NCI-H69 (cell line): ENCODE measurements around the gene IGSF21.

Experiments used
- DNase-seq: peaks from one replicate; lab custom pipeline; 2025; lab: John Stamatoyannopoulos, UW

The IGSF21 gene

DNA sequence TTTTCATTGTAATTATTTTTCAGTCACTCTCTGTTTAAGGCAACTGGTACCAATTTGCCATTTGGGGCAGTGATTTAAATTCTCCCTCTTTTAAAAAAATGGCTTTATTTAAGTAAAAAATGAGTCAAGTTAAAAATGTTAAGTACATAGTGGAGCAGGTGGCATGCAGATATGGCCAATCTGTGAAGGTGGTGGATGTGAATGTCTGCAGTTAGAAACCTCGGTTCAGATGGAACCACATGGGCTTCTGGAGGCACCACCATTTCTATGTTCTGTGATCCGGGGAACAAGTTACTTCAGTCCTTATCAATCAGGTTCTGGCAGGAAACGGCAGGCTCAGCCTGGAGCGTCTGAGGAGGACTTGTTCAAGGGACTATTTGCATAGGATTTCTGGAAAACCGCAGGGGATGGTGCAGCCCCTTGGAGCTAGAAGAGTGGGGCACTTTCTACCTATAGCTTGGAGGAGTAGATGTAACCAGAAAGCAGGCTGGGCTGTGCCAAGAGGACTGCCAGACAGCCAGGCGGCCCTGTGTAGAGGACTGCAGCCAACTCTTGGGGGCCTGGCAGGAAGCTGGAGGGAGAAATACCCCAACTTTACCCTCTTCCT lies 12.3 kb downstream of the IGSF21 start:
- no peak for DNase-seq

DNA sequence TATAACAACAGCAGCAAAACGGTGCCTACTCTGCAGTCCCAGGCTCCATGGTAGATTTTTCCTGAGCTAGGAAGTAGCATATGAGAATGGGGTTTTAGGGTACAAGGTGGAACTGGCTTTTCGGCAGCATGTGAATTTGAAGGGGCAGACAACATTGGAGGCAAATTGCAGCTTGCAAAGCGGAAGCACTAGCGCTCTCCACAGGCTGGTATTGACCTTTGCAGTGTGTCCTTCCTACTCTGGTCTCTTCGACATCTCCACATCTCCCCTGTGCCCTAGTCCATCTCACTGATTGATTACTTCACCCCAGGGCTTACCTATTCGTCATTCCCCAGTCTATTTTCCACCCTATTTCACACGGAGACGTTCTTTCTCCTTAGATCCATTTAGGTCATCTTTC lies 13.0 kb downstream of the IGSF21 start:
- DNase-seq = no peak

DNA sequence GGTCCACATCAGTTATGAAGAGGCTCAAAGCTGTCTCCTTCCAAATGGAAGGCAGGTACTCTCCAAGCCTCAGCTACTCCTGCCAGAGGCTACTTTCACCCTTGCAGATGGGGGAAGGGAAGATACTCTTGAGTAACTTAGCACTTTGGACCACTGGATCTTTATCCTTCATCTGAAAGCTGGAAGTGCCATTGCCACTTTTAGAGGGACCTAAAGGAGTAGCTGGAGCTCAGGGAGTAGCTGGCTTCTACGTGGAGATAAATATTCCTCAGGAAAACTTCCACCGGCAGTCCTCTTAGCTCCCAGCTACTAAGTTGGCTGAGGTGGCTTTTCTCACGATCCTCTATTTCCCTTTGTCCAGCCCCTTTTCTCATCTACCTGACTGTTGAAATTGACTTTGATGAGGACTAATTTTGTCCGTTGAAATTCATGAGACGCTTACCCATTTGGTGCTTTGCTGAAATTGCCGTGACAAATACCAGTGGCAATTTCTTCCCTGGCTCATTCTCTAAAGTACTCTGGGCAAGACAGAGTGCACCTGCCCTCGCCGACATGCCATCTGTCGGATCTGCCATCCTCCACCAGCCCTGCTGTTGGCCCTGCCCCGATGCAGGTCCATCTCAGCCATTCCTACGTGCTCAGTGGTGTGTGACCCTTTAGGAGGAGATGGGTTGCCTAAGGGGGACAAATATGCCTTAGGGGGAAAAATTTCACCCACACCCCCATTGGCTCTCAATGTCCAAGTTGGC lies 13.6 kb downstream of the IGSF21 start:
- no peak for DNase-seq

DNA sequence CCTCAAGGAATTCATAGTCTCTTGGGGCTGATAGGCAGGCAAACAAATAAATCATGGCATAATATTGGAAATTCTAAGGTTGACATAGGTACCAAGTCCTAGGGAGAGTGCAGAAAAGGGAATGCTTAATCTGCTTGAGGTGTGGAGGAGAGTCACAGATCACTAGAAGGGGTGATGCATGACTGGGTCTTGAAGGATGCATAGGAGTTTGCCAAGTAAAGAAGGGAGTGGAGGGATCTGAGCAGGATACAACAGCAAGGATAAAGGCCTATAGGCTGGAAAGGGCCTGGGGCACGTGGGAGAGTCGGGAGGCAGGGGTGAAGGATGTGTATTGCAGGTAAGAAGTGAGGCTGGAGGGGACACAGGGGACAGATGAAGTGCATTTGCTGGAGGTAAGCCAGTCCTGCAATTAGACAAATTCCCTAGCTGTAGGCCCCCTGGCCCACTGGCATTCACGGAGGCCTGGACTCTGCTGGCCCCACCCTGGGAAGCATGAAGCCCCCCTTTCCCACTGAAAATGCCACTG lies 15.9 kb downstream of the IGSF21 start:
- DNase-seq = no peak

DNA sequence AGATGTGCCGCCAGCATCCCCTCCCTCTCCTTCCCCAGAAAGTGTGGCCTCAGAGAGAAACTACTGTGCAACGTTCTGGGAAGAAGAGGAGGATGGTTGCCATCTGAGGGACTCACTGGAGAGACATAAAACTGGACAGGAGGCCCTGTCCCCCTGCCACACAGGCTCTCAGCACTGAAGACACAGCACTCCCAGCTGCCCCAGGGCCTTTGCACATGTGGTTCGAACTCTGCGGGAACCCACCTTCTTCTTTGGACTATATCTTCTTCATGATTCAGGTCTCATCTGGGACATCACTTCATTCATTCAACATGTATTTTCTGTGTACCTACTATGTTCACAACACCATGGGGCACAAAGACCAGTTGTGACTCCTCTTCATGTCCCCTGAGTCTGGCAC lies 17.4 kb downstream of the IGSF21 start:
- no peak for DNase-seq

DNA sequence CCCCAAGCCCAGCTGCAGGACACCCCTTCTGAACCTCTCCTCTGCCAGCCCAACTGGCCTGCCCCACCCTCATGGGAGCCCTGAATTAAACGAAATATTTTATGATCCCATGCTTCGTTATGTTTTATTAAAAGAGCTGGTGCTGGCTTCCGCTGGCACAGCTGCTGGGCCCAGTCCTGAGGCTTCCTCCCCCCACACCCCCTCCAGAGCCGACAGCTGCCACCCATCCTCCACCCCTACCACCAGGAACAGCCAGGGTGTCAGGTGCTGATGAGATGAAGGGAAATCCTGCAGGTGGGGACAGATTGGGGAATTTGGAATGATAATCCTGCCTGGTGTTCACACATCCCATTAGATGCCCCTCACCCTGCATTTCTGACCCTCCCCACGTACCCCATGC lies 19.0 kb downstream of the IGSF21 start:
- DNase-seq = peak; percentile 5

DNA sequence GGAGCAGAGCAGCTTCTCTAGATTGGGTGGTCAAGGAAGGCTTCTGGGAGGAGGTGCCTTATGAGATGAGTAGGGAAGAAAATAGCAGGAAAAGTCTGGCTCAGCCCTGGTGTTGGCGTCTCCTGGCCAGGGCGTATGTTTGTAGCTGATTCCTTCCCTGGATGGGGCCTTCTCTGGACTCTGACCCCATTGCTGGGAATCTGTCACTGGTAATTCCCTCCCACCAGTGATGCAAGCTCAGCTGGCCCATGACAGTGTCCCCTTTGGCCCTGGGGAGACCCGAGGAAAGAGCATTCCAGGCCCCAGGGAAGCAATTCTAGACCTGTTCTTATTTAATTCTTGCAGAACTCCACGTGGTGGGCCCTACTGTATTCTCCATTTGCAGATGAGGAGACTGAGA lies 20.7 kb downstream of the IGSF21 start:
- no peak for DNase-seq

DNA sequence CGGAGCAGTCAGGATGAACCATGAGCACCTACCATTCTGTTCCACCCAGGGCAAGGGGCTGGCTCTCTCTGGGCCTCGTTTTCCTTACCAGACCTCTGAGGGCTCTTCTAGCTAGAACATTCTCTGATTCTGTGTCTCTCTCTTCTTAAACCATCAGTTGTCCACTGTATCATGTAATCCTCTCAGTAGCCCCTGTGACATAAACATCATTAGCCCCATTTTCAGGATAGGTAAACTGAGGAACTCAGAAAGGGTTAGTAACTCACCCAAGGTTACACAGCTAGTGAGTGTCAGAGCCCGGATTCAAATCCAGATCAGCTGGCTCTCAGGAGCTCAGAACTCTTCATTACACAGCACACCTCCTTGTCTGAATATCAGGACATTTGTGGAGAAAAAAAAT lies 22.8 kb downstream of the IGSF21 start:
- DNase-seq = no peak

DNA sequence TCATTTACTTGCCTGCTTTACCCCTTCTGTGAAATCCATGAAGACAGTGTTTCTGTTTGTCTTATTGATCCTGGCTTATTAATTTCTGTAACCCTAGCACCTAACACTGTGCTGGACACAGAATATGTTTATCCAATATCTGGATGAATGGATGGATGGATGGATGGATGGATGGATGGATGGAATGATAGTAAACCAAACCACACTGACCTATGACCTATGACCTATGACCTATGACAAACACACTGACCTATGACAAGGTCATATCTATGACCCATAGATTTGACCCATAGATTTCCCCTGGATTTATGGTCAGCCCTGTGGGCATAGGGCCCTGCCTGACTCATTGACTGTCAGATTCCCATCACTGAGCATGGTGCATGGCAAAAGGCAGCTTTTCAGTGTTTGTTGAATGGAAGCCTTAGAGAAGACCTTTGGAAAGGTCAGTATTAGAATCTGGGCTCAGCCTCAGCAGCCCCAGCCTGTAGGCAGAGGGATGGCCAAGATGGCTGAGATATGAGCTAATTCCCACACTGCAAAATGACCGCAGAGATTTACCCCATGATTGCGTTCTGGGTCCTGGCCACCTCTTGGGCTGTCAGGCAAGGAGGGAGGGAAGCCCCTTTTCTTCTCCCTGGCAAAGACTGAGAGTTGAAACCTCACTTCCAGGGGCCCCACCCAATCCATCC lies 24.6 kb downstream of the IGSF21 start:
- no peak for DNase-seq

DNA sequence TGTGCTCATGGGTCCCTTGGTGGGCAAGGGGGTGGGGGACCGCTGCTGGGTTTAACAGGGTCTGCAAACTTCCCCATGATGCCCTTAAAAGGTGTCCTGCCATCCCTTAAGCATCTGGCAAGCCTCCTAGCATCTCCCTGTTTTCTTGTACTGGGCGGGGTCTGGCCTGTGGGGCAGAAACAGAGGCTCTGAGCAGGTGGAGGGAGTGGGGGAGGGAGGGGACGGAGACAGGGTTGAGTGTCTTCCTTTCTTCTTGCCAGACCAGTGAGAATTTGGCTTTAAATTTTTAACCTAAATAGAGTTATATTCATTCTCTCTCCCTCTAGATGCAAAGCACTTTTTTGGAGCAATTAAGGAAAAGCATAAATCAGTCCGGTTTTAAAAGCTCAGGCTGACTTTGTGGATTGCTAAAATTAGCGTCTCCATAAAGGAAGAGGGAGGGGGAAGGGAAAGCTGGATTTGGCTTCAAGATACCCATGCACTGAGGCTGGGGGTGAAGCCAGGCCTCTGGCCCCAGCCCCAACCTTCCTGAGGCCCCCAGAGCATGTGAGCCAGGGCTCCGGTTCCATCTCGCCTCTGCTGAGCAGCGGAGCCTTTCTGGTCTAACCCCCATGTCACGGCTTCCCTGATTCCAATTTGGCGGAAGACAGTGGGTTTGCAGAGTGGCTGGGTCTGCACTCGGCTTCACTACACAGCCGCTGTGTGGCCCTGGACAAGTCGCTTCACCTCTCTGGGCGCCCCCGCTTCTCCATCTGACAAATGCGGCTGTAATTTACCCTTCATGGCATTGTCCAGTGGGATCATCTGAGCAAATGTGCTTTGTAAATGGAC lies 25.3 kb downstream of the IGSF21 start:
- DNase-seq = no peak

DNA sequence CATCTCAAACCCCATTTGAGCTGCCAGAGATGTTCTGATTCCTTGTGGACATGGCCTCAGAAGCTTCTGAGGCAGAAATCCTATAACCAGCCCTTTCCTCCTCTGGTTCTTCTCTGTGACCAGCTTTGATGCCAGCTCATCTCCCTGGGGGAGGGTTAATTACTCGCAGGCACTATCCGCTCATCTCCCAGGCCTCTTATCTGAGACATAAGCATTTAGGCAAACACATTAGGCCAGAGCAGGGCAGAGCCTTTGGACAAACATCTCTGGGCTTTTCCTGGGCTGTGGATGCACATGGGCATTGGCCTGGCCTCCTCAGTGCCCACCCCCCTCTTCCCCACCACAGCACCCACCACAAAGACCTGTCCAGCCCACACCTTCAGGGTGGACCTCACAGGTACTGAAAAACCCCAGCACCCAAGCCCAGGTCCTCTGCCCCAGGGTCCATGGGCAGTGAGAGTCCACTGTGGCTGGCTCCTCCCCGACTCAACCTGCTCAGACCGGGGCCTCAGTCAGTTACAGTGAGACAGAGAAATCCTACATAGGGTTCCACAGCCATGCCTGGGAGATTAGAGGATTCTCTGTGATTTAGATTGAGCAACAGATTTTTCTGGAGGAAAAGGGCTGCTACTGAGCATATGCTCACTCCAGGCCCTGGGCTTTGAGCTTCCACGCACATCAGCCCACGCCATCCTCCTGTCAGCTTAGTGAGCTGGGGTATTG lies 26.9 kb downstream of the IGSF21 start:
- peak; percentile 35 for DNase-seq

DNA sequence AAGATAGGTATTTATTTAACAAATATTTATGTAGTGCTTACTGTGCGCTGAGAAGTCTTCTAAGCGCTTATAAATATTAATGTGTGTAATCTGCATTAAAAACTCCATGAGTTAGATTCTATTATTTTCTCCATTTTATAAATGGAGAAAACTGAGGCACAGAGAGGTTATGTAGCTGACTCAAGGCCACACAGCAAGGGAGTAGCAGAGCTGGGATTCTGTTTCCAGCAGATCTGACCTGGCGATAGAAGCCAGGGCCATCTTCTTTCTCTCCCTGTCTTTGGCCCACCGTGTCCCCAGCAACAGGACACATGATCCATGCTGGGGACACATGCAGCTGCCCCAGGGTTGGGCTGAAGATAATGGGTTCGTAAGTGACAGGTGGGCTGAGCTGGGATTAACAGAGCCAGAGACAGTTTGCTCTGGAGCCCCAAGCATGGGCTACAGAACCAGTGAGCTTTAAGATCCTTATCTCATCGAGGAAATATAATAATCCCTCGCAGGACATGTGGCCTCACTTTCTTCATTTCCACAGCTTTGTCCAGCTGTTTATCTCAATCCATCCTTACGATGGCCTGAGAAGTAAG lies 30.3 kb downstream of the IGSF21 start:
- DNase-seq = no peak

DNA sequence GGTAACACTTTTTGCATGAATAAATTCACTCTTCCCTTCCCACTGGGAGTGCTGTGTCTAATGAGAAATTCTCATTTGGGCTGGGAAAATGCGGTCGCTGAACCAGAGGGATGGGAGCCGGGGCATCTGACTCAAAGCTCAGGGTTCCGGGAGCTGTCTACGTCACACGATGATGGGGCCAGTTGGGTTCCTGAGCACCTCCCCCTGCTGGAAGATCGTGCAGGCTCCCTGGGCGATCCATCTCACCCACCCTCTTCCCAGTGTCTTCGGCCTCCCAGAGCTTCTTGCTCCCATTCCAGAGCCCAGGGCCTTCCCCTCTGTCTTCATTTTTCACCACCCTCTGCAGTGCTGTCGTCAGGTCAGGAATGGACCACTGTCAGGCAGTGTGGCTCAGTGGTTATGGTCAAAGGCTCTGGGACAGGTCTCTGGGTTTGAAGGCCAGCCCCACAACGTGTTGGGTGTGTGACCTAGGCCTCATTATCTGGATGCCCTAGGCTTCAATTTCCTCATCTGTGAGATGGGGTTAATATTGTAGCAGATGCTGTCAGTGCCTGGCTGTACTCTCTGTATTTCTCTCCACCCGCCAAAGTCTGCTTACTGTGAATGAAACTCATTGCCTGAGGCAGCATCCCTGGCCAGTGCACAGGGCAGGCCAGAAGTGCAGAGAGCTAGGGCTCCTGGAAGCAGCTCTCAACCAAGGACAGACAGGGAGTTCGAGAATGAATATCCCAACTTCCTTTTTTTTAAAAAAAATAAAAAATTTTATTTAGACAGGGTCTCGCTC lies 31.8 kb downstream of the IGSF21 start:
- no peak for DNase-seq

DNA sequence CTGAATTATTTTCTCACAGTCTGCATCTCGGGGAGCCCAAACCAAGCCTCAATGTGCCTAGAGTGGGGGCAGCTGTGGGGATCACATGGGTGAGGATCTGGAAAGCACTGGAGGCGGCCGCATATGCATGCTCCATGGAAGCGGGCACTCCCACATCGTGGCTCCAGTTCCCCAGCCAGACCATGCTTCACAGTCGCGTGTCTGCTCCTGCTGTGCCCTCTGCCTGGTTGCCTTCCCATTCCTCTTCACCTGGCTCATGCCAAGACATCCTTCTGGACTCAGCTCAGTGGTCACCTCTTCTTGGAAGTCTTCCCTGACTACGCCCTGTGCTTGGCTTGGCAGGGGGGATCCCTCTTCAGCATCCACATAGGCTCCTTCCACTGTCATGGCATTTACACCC lies 32.8 kb downstream of the IGSF21 start:
- no peak for DNase-seq

DNA sequence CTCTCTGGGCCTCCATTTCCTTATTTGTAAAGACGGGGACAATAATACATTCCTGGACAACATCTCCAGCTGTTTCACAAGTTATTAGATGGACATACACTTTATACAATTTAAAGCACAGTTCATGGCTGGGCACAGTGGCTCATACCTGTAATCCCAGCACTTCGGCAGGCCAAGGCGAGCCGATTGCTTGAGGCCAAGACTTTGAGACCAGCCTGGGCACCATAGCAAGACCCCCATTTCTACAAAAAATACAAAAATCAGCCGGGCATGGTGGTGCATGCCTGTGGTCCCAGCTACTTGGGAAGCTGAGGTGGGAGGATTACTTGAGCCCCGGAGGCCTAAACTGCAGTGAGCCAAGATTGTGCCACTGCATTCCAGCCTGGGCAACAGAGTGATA lies 34.1 kb downstream of the IGSF21 start:
- DNase-seq = no peak

DNA sequence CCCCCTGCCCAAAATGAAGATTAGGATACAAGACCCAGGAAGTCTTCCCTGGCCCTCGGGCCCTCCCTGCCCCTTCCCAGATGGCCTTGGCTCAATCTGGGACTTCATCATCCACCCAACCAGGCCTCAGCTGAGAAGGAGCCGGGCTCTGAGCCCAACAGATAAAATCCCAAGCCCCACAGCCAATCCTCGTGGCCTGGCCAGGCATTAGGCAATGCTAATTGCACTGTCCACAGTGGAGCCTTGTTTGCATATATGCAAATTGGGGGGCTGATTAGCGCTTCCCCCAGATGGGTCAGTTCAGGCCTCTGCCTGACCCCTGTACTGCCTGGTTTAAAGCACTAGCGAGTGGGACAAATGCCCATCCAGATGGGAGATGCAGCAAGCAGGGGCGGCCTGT lies 34.9 kb downstream of the IGSF21 start:
- no peak for DNase-seq

DNA sequence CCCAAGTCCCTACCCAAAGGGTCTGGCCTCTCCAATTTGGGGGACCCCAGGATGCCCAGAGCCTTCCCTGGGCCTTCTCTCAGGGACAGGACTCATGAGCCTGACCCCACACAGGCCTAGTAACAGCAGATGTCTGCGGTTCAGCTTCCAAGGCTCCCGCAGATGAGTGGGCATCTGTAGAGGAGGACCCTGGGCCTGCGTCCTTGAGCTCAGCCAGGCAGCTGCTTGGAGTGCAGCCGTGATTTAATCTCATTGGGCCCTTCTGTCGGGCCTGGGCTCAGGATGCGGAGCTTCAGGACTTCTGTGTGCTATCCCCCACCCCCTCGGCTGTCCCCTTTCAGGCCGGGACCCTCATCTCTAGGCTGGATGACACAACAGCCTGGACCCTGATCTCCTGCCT lies 35.4 kb downstream of the IGSF21 start:
- no peak for DNase-seq

DNA sequence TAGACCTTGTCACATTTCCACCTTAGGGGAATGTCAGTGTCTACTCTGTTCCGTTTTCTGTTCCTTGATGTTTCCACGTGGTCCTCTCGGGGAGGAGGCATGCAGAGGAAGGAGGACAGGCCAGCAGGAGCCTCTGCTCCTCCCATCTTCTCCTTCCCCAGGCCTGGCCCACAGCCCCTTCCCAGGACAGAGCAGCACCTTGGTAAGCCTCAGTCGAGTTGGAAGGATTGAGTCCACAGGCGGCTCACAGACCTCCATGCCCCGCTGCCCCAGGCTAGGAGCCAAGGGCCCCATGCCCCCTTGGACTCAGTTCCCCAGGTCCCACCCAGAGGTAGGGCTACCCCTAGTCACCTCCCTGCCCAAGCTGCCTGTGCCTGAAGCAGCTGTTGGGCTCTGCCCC lies 36.5 kb downstream of the IGSF21 start:
- no peak for DNase-seq

DNA sequence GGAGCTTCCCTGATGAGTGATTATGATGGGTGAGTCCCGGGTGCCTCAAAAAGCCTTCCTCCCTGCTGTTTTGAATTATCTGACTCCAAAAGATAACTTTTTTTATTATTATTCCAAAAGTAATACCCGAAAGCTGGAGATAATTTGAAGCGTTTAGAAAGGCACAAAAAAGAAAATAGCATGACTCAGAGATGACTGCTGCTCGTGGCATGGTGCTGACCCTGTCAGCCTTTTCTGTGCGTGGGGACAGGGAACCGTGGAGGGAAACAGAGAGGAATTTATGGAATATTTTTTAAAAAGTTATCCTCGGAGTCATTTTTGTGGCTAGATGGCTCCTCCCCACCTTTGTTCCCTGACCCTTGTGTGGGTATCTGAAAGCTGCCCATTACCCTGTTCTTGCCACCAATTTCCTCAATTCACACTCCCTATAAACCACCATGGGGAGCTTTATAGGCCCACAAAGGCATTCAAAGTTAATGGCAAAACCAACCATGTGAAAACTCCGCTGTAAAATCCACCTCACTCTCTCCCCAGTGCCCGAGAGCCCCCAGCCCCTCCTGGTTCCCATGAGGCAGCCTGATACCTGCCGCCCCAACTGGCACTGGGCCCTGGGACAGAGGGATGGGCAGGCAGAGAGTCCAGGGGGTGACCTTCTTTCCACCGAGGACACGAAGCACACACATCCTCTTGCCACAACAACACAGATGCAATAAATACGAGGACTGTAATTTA lies 37.5 kb downstream of the IGSF21 start:
- DNase-seq = no peak
